Spleen (tissue), 11 donors: Measurements from ENCODE around the gene MRPS7. TPM values are rescaled to one million over a fixed set of nuclear protein-coding genes. Genes with fewer than 3 reads are reported as not detected.

Experiments used
- DNase-seq: peaks from one replicate; pipeline ENCODE4 v3.0.0-alpha.2; 2020
- H3K27ac ChIP-seq, 8 donors: fragments of 200-600 bp; sonication (generic) in 7 of 8; 1 replicate in 4 of 8; 2 replicates in 4 of 8; pipeline versions ENCODE4 v1.5.0 to v1.8.0; 2016 to 2021; ENCODE audit warnings: inconsistent platforms in 4 of 8, mild to moderate bottlenecking in 4 of 8, moderate library complexity in 1 of 8
- H3K27me3 ChIP-seq, 7 donors: fragments of 200-600 bp; sonication (generic) in 6 of 7; replicated peaks in 1 of 7; 1 replicate in 4 of 7; 2 replicates in 3 of 7; pipeline versions ENCODE4 v1.5.0 to v1.8.0; 2016 to 2021; ENCODE audit warnings: inconsistent platforms in 3 of 7, mild to moderate bottlenecking in 1 of 7
- H3K36me3 ChIP-seq, 6 donors: fragments of 200-600 bp; sonication (generic) in 5 of 6; 1 replicate in 4 of 6; 2 replicates in 2 of 6; pipeline versions ENCODE4 v1.5.0 to v1.8.0; 2016 to 2021; ENCODE audit warnings: inconsistent platforms in 2 of 6
- H3K4me1 ChIP-seq, 6 donors: fragments of 200-600 bp; sonication (generic) in 5 of 6; 1 replicate in 3 of 6; 2 replicates in 3 of 6; pipeline versions ENCODE4 v1.5.0 to v1.8.0; 2016 to 2021; ENCODE audit warnings: inconsistent platforms in 3 of 6
- H3K4me3 ChIP-seq, 8 donors: fragments of 200-600 bp; sonication (generic) in 7 of 8; 1 replicate in 4 of 8; 2 replicates in 4 of 8; pipeline versions ENCODE4 v1.5.0 to v1.8.0; 2016 to 2021; ENCODE audit warnings: inconsistent platforms in 4 of 8, mild to moderate bottlenecking in 4 of 8, moderate library complexity in 2 of 8
- H3K9me3 ChIP-seq, 8 donors: fragments of 200-600 bp; sonication (generic) in 7 of 8; 1 replicate in 4 of 8; 2 replicates in 4 of 8; pipeline versions ENCODE4 v1.5.0 to v1.8.0; 2016 to 2021; ENCODE audit warnings: inconsistent platforms in 4 of 8
- POLR2A ChIP-seq, 3 donors: fragments of 450-650 bp; IDR thresholded peaks; one replicate each; pipeline ENCODE4 v1.5.1; 2017; ENCODE audit warnings: antibody characterized with exemption in 3 of 3, mild to moderate bottlenecking in 1 of 3
- POLR2AphosphoS5 ChIP-seq, 3 donors: sonication (generic); formaldehyde crosslinking; IDR thresholded peaks; one replicate each; pipeline ENCODE4 v1.5.1; 2017; ENCODE audit warnings: antibody characterized with exemption in 3 of 3
- WGBS, 5 donors: extraction: QIAGEN DNeasy Blood & Tissue Kit in 3 of 5; methylation state at CpG; one replicate each; pipeline versions ENCODE4 v1.1.5 to v1.1.7; 2013 to 2018; 5-methylcytosine and 5-hydroxymethylcytosine counted together
- intact Hi-C: fragments of 100-400 bp; cut with DNase I; formaldehyde crosslinking; loops from one replicate; pipeline ENCODE4 v1.15.0; 2023; ENCODE audit warnings: low total_unique reads
- polyA plus RNA-seq, 3 donors: library from polyadenylated mRNA; stranded (reverse); fragments of 200-250 nt; gene quantifications; one replicate each; pipeline ENCODE4 v1.2.1, GENCODE V29; 2013
- total RNA-seq, 7 donors: library from RNA; depleted of rRNA in 3 of 7; stranded (reverse); fragments of >200 nt in 3 of 7; fragmentation: NEBNext Ultra II Directional in 4 of 7; extraction: Animal tissue kit (Norgen Biotek cat#: 25700) in 4 of 7; gene quantifications; one replicate each; pipeline versions ENCODE4 v1.1.0 to v1.2.1, GENCODE V29; 2016 to 2021
- TF ChIP-seq, protein P1 (sequence below), 11 experiments: fragments of 200-600 bp in 7 of 11; fragments of 450-650 bp in 4 of 11; sonication (generic) in 4 of 11; IDR thresholded peaks in 8 of 11; conservative IDR thresholded peaks in 3 of 11; 1 replicate in 7 of 11; 2 replicates in 4 of 11; pipeline versions ENCODE4 v1.4.0 to v1.8.0; 2016 to 2021; ENCODE audit warnings: antibody characterized with exemption in 11 of 11, inconsistent platforms in 4 of 11, mild to moderate bottlenecking in 1 of 11
- donor health status: healthy with polysubstance abuse.
- donor health status: DM: no; HTN: no; CAD: no; lungs with moderate emphysema.
- donor health status: DM: no; HTN: no; CAD: no.
- donor health status: Bipolar disorder and iron deficiency.
- donor health status: healthy.
- donor health status: DM: no; HTN: no; CAD: no.
- donor health status: DM: yes; HTN: yes; CAD: no.

MRPS7 gene
- total and polyA plus RNA-seq, 10 donors = 32.2 to 62.7 (median 36.0) TPM

DNA sequence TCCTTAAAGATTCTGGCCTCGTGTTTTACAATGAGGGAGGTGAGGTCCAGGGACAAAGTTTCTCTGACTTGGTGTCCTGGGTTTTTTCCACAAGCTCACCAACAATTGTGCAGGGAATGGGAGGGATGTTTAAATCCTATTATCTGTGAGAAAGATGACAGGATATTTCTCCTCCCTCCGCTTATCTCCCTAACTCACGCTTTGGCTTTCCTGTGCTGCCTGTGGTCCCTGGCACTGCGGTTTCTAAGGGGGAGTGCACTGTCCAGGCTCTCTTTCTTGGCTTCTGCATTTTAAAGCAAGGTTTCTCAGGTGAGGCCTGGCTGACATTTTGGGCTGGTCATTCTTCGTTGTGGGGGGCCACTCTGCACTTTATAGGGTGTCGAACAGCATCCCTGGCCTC lies 16.7 kb upstream of the MRPS7 start:
- intact Hi-C loops = no loop called here
- WGBS, 5 donors = 79 to 87% (median 83%) methylated on average over 6 of the region's 6 CpGs
- TF ChIP-seq, protein P1, sequence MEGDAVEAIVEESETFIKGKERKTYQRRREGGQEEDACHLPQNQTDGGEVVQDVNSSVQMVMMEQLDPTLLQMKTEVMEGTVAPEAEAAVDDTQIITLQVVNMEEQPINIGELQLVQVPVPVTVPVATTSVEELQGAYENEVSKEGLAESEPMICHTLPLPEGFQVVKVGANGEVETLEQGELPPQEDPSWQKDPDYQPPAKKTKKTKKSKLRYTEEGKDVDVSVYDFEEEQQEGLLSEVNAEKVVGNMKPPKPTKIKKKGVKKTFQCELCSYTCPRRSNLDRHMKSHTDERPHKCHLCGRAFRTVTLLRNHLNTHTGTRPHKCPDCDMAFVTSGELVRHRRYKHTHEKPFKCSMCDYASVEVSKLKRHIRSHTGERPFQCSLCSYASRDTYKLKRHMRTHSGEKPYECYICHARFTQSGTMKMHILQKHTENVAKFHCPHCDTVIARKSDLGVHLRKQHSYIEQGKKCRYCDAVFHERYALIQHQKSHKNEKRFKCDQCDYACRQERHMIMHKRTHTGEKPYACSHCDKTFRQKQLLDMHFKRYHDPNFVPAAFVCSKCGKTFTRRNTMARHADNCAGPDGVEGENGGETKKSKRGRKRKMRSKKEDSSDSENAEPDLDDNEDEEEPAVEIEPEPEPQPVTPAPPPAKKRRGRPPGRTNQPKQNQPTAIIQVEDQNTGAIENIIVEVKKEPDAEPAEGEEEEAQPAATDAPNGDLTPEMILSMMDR (IDR thresholded peaks at IDR 0.05 in 8 of 11, conservative IDR thresholded peaks at IDR 0.05 in 3 of 11) = no peak
- TF ChIP-seq POLR2AphosphoS5 (IDR thresholded peaks at IDR 0.05) (no peak), POLR2A (IDR thresholded peaks at IDR 0.05) (no peak)
- no peak for DNase-seq
- H3K36me3 ChIP-seq = peaks cover 3 to 86% (median 65%) of the 10 kb centered on the region in 6 donors
- peak overlapping the region in 5 of 8 donors; percentile 37 to 89 (median 73) for H3K27ac ChIP-seq
- peaks cover 10 to 89% (median 58%) of the 10 kb centered on the region in 6 donors for H3K4me1 ChIP-seq
- H3K9me3 ChIP-seq = no peaks in the 10 kb centered on the region
- peak overlapping the region in 1 of 8 donors; percentile 2 for H3K4me3 ChIP-seq
- H3K27me3 ChIP-seq = no peaks in the 10 kb centered on the region

DNA sequence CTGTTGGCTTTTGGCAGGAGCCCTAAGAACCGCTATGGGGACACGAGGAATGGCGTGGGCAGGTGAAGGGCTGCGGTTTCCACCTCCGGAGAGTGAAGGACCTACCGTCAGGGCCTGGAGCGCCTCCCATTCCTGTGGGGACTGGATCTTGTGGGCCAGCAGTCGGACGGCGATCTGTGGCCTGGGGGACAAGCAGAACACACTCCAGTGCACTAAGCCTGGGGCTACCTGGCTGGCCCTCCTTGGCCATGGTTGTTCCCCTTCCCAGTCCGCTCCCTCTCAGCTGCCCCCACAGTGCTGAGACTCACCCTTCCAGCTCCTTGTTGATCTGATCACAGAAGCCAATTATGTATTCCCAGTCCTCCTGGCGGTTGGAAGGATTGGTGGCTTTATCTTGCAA lies 15.3 kb upstream of the MRPS7 start:
- WGBS, 5 donors = 93 to 98% (median 96%) methylated on average over 6 to 12 of the region's 12 CpGs
- intact Hi-C loops = no loop called here
- Histone ChIP-seq H3K27ac (peak overlapping the region in 2 of 8 donors; percentile 77 to 89), H3K9me3 (no peaks in the 10 kb centered on the region), H3K4me3 (no peak overlapping the region), H3K27me3 (no peaks in the 10 kb centered on the region), H3K36me3 (peaks cover 3 to 72% (median 52%) of the 10 kb centered on the region in 6 donors), H3K4me1 (peaks cover 17 to 89% (median 65%) of the 10 kb centered on the region in 6 donors)
- DNase-seq = no peak
- TF ChIP-seq, protein P1 (IDR thresholded peaks at IDR 0.05 in 8 of 11, conservative IDR thresholded peaks at IDR 0.05 in 3 of 11) = no peak
- TF ChIP-seq POLR2AphosphoS5 (IDR thresholded peaks at IDR 0.05) (no peak), POLR2A (IDR thresholded peaks at IDR 0.05) (no peak)

DNA sequence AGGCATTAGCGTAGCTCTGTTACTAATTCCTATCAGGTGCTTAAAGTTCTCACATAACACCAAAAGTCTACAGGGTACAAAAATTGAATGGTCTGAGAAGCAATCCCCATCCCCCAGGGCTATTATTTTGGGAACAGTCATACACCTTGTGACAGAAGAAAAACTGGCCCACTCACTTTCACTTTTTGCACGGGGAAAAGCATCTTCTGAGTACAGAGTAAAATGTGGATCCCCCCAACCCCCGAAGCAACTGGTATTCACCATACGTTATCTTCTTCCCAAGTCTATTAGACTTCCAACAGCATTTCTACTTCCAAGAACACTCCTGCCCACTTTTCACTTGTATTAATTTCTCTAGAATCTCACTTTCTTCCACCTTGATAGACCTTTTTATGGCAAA lies 12.1 kb upstream of the MRPS7 start:
- Histone ChIP-seq H3K4me1 (peaks cover 14 to 80% (median 47%) of the 10 kb centered on the region in 6 donors), H3K4me3 (no peak overlapping the region), H3K36me3 (peaks cover 0 to 40% (median 21%) of the 10 kb centered on the region in 6 donors), H3K9me3 (no peaks in the 10 kb centered on the region), H3K27ac (peak overlapping the region in 7 of 8 donors; percentile 19 to 79 (median 57)), H3K27me3 (no peaks in the 10 kb centered on the region)
- no peak for TF ChIP-seq POLR2AphosphoS5 (IDR thresholded peaks at IDR 0.05)
- TF ChIP-seq, protein P1 (IDR thresholded peaks at IDR 0.05 in 8 of 11, conservative IDR thresholded peaks at IDR 0.05 in 3 of 11) = no peak
- no peak for TF ChIP-seq POLR2A (IDR thresholded peaks at IDR 0.05)
- DNase-seq = no peak
- 69 to 82% (median 73%) methylated on average over 4 of the region's 4 CpGs for WGBS, 5 donors
- intact Hi-C loops = no loop called here

DNA sequence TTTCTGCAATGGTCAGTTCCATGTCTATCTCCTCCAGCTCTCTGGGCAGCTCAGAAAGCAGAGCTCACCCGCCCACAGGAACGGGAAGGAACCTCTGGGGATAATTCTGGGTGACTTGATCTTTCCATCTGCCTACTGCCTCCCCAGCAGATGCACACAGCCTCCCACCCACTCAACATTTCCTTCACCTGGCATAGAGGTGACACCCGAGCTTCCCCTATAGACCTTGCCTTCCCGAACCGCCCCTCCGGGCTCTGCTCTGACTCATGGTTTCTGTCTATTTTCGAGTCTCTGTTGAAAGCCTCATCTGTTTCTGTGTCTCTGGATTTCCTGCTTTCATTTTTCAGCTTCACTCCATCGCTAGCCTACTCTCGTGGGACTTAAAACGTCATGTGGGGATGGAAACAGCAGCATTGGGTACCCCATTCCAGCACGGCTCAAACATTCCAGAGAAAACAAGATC lies 11.6 kb upstream of the MRPS7 start:
- no peak for DNase-seq
- H3K36me3 ChIP-seq = peaks cover 0 to 38% (median 17%) of the 10 kb centered on the region in 6 donors
- peak overlapping the region in 1 of 8 donors; percentile 30 for H3K4me3 ChIP-seq
- intact Hi-C loops = no loop called here
- 30 to 57% (median 39%) methylated on average over 11 of the region's 11 CpGs for WGBS, 5 donors
- H3K4me1 ChIP-seq = peaks cover 14 to 77% (median 42%) of the 10 kb centered on the region in 6 donors
- peak overlapping the region; percentile 19 to 79 (median 58) for H3K27ac ChIP-seq
- TF ChIP-seq, protein P1 (IDR thresholded peaks at IDR 0.05 in 8 of 11, conservative IDR thresholded peaks at IDR 0.05 in 3 of 11) = no peak
- TF ChIP-seq POLR2A (IDR thresholded peaks at IDR 0.05) = no peak
- peak in 1 of 3 donors; percentile 20 for TF ChIP-seq POLR2AphosphoS5 (IDR thresholded peaks at IDR 0.05)
- no peaks in the 10 kb centered on the region for H3K27me3 ChIP-seq
- H3K9me3 ChIP-seq = no peaks in the 10 kb centered on the region
